Measurements from ENCODE around the gene MAS1.
"Not testable (repeated sequence)": the region's sequence is repeated elsewhere in the genome, so short reads cannot be mapped to it uniquely, and the experiment has no call there.

Gene MAS1

DNA sequence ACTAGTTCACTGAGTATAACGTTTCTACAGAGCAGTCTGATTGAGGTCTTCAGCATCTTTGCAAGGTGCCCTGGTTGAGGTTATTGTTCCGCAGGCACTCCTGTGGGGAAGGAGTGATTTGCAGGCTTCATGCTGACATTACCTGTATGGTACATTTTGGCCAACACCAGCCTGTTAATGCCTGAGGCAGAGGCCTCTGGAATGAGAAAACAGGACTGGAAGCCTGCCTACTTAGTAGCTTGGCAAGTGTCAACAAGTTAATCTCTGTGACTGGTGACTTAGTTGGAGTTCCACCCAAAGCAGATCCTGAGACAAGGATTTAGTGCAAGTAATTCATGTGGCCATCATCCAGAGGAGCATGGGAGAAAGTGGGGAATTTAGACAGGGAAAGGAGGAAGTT lies 24.6 kb downstream of the MAS1 start:
- no peak overlapping the region for H3K4me3 ChIP-seq (ENCODE audit: low read depth, low read length)

- H3K4me3 ChIP-seq (ENCODE audit: low read depth, low read length) = no peak overlapping the region
Observed at GRCh38 chr6:159916237-159916636, 25.4 kb downstream of the MAS1 start.

GRCh38 chr6:159916752-159917151 lies 26.0 kb downstream of the MAS1 start:
- no peak overlapping the region for H3K4me3 ChIP-seq (ENCODE audit: low read depth, low read length)

- no peak overlapping the region for H3K4me3 ChIP-seq (ENCODE audit: low read depth, low read length)
Observed at GRCh38 chr6:159919011-159919511, 28.3 kb downstream of the MAS1 start.

DNA sequence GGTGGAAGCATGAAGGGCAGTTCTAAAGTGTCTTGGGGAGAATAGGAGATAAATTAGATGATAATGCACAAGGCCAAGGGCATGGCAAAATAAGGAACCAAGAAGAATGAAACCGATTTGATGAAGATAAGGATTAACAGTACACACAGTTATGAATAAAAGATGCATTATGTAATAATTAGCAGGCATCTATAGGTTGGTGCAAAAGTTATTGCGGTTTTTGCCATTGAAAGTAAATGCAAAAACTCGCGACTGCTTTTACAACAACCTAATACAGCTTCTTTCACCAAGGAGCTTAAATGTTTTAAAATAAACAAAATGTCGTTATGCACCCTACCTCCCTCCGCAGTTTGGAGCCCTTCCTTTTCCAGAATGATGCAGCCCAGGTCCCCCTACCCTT lies 29.0 kb downstream of the MAS1 start:
- no peak overlapping the region for H3K4me3 ChIP-seq (ENCODE audit: low read depth, low read length)

DNA sequence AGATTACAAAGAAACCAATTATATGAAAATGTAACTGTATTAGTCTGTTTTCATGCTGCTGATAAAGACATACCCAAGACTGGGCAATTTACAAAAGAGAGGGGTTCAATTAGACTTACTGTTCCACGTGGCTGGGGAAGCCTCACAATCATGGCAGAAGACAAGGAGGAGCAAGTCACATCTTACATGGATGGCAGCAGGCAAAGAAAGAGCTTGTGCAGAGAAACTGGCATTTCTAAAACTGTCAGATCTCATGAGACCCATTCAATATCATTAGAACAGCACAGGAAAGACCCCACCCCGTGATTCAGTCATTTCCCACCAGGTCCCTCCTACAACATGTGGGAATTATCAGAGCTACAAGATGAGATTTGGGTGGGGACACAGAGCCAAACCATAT lies 33.4 kb downstream of the MAS1 start:
- H3K4me3 ChIP-seq (ENCODE audit: low read depth, low read length) = not testable (repeated sequence)

DNA sequence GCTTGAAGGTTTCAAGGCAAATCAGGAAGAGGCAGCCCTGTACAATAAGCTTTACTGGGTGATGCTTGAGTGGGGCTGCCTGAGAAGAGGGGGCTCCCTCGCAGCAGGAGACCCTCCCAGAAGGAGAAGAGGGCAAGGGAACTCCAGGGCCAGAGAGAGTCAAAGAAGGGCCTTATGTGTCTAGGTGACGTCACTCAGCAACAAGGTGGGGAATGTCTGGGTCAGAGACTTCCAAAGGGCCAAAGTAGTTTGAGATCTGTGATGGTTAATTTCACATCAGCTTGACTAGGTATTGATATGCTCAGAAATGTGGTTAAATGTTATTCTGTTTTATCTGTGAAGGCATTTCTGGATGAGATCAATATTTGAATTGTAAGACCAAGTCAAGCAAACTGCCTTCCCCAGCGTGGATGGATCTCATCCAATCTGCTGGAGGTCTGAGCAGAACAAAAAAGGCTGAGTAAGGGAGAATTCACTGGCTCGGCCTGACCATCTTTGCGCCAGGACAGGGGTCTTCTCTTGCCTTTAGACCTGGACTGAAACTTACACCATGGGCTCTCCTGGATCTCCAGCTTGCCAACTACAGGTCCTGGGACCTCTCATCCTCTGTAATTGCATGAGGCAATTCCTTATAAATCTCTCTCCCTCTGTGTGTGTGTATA lies 35.9 kb downstream of the MAS1 start:
- H3K4me3 ChIP-seq (ENCODE audit: low read depth, low read length) = no peak overlapping the region

GRCh38 chr6:159929819-159930218 lies 39.0 kb downstream of the MAS1 start:
- H3K4me3 ChIP-seq (ENCODE audit: low read depth, low read length) = no peak overlapping the region

DNA sequence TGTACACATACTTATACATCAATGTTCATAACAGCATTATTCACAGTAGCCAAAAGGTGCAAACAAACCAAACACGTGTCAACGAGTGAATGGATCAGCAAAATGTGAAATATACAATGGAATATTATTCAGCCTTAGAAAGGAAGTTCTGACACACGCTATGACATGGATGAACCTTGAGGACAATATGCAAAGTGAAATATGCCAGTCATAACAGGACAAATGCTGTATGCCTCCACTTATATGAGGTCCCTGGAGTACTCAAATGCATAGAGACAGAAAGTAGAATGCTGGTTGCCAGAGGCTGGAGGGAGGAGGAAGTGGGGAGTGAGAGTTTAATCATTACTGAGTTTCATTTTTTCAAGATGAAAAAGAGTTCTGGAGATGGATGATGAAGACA lies 40.3 kb downstream of the MAS1 start:
- H3K4me3 ChIP-seq (ENCODE audit: low read depth, low read length) = no peak overlapping the region

DNA sequence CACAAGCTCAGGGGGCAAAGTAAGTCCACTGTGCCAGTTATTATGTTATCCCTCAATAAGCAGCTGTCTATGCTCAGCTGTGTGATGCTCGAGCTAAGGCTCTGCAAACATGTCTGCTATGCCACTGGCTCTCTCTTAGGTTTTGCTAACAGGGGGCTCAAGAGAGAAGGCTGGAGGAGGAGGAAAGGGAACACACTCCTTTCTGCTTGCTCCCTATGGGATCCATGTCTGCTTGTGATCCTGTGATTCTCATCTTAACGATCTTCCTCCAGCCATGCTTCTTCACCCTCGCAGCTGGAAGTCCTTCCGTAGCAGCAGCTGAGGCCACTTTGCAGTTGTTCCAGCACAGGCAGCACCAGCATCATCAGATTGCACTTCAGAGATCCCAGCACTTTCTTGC lies 41.1 kb downstream of the MAS1 start:
- H3K4me3 ChIP-seq (ENCODE audit: low read depth, low read length) = no peak overlapping the region

DNA sequence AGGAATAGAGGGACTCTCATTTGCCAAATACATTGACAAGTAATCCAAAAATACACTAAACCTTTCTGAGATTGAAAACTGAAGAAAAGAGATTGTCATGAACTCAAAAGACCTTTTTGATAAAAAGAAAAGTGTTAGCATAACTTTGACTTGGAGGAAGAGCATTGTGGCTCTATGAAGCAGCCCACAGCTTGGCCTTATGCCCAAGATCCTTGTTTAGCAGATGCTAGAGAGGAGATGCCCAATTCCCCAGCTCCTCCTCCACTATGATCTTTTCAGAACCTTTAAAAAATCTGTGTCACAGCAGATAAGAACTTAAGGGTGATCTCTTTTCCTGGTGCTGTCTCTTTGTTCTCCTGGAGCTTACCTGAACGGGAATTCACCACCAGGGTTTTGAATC lies 42.3 kb downstream of the MAS1 start:
- H3K4me3 ChIP-seq (ENCODE audit: low read depth, low read length) = no peak overlapping the region

DNA sequence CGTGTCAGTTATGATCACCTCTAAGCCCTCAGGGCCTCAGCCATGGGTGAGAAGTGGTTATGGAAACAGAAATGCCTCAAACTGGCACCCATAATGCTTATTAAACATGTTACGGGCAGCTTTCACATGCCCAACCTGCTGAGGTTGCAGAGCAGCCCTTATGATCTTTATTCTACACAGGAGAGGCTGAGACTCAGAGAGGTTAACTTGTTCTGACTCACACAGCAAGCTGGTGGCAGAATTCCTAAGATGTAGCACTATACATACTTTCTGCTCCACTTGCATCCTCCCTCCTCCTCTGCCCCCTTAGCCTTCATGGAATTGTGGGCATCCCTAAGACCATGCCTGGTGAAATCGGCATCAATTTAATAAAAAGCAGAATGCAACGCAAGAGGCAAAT lies 43.4 kb downstream of the MAS1 start:
- no peak overlapping the region for H3K4me3 ChIP-seq (ENCODE audit: low read depth, low read length)

DNA sequence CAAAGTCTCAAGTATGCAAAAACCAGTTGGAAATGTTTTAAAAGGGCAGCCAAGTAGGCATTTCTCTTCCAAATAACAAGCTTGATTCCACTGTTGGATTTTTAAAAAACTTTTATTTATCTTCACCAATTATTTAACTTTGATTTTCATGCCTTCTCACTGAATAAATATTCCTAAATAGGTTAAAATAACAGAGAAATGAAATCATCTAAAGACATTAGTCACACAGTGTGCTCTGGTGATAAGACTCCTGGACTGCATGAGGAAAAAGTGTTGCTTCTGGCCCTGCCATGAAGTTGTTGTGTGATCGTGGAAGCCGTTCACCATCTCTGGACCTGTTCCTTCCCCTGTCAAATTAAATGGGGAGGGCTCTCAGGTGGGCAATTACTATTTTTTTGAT lies 44.3 kb downstream of the MAS1 start:
- no peak overlapping the region for H3K4me3 ChIP-seq (ENCODE audit: low read depth, low read length)

- H3K4me3 ChIP-seq (ENCODE audit: low read depth, low read length) = no peak overlapping the region
Observed at GRCh38 chr6:159935633-159936032, 44.8 kb downstream of the MAS1 start.

GRCh38 chr6:159939591-159940016 lies 48.8 kb downstream of the MAS1 start:
- H3K4me3 ChIP-seq (ENCODE audit: low read depth, low read length) = no peak overlapping the region

All from iPS-11a (cell line).